ENCODE measurements around the gene ANKRD13D. TPM values are rescaled to one million over a fixed set of nuclear protein-coding genes. Genes with fewer than 3 reads are reported as not detected.

Gene ANKRD13D
- total and polyA plus RNA-seq, 2 of the 8 experiments (the other 6 are each of a cell fraction or from before 2014, with no cell fraction given): 24.9 to 26.5 TPM

DNA sequence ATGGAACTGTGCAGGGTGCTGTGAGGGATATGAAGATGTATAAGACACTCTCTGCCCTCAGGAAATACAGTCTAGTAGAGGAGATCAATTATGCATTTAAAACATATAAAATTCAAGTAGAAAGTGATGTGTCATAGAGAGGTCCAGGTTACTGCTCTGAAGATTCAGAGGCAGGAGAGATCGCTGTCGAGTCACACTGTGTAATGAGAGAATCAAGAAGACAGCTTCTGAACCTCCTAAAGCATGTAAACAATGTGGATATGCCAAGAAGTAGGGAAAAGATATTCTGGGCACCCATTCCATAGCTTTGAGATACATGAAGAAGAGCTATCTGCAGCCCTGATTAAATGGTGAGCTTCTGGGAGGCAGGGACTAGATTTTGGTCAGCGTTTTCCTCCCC lies 30.9 kb downstream of the ANKRD13D start (continued):
- TF ChIP-seq SUZ12 (IDR thresholded peaks at IDR 0.05; ENCODE audit: low read length): no peak
- no peak for TF ChIP-seq CBX5 (IDR thresholded peaks at IDR 0.05; ENCODE audit: low read depth, low read length)
- TF ChIP-seq SIRT6 (IDR thresholded peaks at IDR 0.05; ENCODE audit: low read length): no peak
- TF ChIP-seq EGR1 (IDR thresholded peaks at IDR 0.05; ENCODE audit: borderline replicate concordance, low read depth, low read length): no peak
- no peak for TF ChIP-seq HDAC6 (IDR thresholded peaks at IDR 0.05; ENCODE audit: low read depth, low read length)
